SH-SY5Y (cell line): Measurements from ENCODE around the gene KIN.

Experiments
- GATA2 ChIP-seq: IDR thresholded peaks from 2 replicates; pipeline ENCODE4 v1.6.1; 2011; ENCODE audit warnings: mild to moderate bottlenecking, low read depth, low read length
- GATA3 ChIP-seq: IDR thresholded peaks from 2 replicates; pipeline ENCODE4 v1.6.1; 2011; ENCODE audit warnings: low read depth, mild to moderate bottlenecking, low read length, moderate library complexity

DNA sequence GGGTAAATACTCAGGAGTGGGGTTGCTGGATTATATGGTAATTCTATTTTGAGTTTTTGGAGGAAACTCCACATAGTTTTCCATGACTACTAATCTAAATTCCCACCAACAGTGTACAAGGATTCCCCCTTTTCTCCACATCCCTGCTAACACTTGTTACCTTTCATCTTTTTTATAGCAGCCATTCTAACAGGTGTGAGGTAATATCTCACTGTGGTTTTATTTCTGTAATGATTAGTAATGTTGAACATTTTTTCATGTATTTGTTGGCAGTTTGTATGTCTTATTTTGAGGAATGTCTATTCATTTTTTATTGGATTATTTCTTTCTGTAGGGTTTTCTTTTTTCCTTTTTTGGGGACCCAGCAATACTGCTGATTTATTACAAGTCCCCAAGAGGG, 45.4 kb upstream of the KIN start:
- TF ChIP-seq GATA2 (no peak), GATA3 (no peak)
